ENCODE data around the gene CNN2. TPM values are rescaled to one million over a fixed set of nuclear protein-coding genes. Genes with fewer than 3 reads are reported as not detected.

The CNN2 gene
- total RNA-seq, 4 donors from 2014 or later = 60.7 to 88.2 (median 82.2) TPM

DNA sequence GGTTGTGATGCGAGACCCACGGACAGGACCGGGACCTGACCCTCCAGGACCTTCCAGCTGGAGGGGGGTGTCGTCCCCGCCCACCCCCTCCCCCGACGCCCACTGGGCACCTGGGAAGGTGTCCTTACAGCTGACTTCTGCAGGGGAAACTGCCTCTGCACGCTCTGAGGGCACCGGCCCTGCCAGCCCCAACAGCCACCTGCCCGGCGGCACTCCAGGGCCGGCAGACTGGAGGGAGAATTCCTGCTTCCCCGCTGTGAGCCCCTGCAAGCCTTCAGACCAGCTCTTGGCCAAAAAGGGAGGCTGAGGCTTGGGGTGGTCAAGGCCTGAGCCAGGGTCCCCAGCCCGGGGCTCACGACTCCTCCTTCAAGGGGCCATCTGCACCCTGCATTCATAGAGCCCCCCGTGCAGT, 1.2 kb downstream of the CNN2 start:
- 11 to 20% methylated on average over 1 to 3 of the region's 16 CpGs for WGBS, 2 donors
- DNase-seq = no peak
- Histone ChIP-seq H3K4me1 (peaks cover 18 to 44% of the 10 kb centered on the region in 2 donors), H3K27me3 (no peaks in the 10 kb centered on the region), H3K4me3 (replicated peaks in 1 of 3) (peak overlapping the region; percentile 37 to 91 (median 86)), H3K27ac (peak overlapping the region; percentile 84 to 96 (median 88)), H3K9me3 (no peaks in the 10 kb centered on the region), H3K36me3 (peaks cover 9 to 10% of the 10 kb centered on the region in 2 donors)
- intact Hi-C loops (cut with DNase I) = no loop called here
- TF ChIP-seq, protein P1, sequence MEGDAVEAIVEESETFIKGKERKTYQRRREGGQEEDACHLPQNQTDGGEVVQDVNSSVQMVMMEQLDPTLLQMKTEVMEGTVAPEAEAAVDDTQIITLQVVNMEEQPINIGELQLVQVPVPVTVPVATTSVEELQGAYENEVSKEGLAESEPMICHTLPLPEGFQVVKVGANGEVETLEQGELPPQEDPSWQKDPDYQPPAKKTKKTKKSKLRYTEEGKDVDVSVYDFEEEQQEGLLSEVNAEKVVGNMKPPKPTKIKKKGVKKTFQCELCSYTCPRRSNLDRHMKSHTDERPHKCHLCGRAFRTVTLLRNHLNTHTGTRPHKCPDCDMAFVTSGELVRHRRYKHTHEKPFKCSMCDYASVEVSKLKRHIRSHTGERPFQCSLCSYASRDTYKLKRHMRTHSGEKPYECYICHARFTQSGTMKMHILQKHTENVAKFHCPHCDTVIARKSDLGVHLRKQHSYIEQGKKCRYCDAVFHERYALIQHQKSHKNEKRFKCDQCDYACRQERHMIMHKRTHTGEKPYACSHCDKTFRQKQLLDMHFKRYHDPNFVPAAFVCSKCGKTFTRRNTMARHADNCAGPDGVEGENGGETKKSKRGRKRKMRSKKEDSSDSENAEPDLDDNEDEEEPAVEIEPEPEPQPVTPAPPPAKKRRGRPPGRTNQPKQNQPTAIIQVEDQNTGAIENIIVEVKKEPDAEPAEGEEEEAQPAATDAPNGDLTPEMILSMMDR (IDR thresholded peaks at IDR 0.05) = no peak
- no peak for TF ChIP-seq POLR2A (IDR thresholded peaks at IDR 0.05)

GRCh38 chr19:1028062-1028926, 1.9 kb downstream of the CNN2 start:
- Histone ChIP-seq H3K27me3 (no peaks in the 10 kb centered on the region), H3K36me3 (peaks cover 15 to 16% of the 10 kb centered on the region in 2 donors), H3K4me3 (replicated peaks in 1 of 3) (peak overlapping the region; percentile 37 to 91 (median 60)), H3K27ac (peak overlapping the region; percentile 84 to 96 (median 88)), H3K9me3 (no peaks in the 10 kb centered on the region), H3K4me1 (peaks cover 13 to 39% of the 10 kb centered on the region in 2 donors)
- peak; percentile 76 to 80 for DNase-seq
- TF ChIP-seq, protein P1 (IDR thresholded peaks at IDR 0.05) = no peak
- TF ChIP-seq POLR2A (IDR thresholded peaks at IDR 0.05) = peak in 1 of 2 donors; percentile 69
- no CpG with 5 or more reads among the region's 58 CpGs for WGBS, 2 donors
- intact Hi-C loops (cut with DNase I) = no loop called here

GRCh38 chr19:1032264-1032867, 6.0 kb downstream of the CNN2 start:
- WGBS, 2 donors = 88 to 92% methylated on average over 20 of the region's 20 CpGs

GRCh38 chr19:1035998-1036621, 9.7 kb downstream of the CNN2 start:
- intact Hi-C loops (cut with DNase I) = no loop called here

More at GRCh38 chr19:1032264-1032867, 6.0 kb downstream of the CNN2 start:
- Histone ChIP-seq H3K4me3 (replicated peaks in 1 of 3) (no peak overlapping the region), H3K36me3 (peaks cover 17 to 19% of the 10 kb centered on the region in 2 donors), H3K27ac (no peak overlapping the region), H3K9me3 (no peaks in the 10 kb centered on the region), H3K27me3 (no peaks in the 10 kb centered on the region), H3K4me1 (peaks cover 13 to 21% of the 10 kb centered on the region in 2 donors)
- intact Hi-C loops (cut with DNase I) = no loop called here
- no peak for DNase-seq
- TF ChIP-seq POLR2A (IDR thresholded peaks at IDR 0.05) = no peak
- TF ChIP-seq, protein P1 (IDR thresholded peaks at IDR 0.05) = no peak

More at GRCh38 chr19:1035998-1036621, 9.7 kb downstream of the CNN2 start:
- no peak for TF ChIP-seq POLR2A (IDR thresholded peaks at IDR 0.05)
- TF ChIP-seq, protein P1 (IDR thresholded peaks at IDR 0.05) = no peak
- WGBS, 2 donors = 86 to 89% methylated on average over 21 to 29 of the region's 29 CpGs
- Histone ChIP-seq H3K4me1 (peaks cover 10 to 14% of the 10 kb centered on the region in 2 donors), H3K27ac (no peak overlapping the region), H3K9me3 (no peaks in the 10 kb centered on the region), H3K4me3 (replicated peaks in 1 of 3) (no peak overlapping the region), H3K27me3 (no peaks in the 10 kb centered on the region), H3K36me3 (peaks cover 17 to 22% of the 10 kb centered on the region in 2 donors)
- DNase-seq = no peak

Measured in thyroid gland (tissue), 4 donors.